ENCODE measurements around the gene LRRC3C.

- TF ChIP-seq CTCF (IDR thresholded peaks at IDR 0.05) (no peak), POLR2A (IDR thresholded peaks at IDR 0.05) (no peak)
Observed at GRCh38 chr17:39955726-39956225, 28.2 kb downstream of the LRRC3C start.
